Retinal pigment epithelial cell (primary cell): ENCODE data around the gene DNMT3L.
"Not testable (repeated sequence)": the region's sequence is repeated elsewhere in the genome, so short reads cannot be mapped to it uniquely, and the experiment has no call there.

Experiments used
- DNase-seq: peaks from one replicate; pipeline ENCODE4 v3.0.0-alpha.2; 2010; ENCODE audit warnings: low read depth
- H3K4me3 ChIP-seq: 2 replicates; pipeline ENCODE4 v1.5.1; 2011; ENCODE audit warnings: mild to moderate bottlenecking, low read length, control low read depth, moderate library complexity
- CTCF ChIP-seq: conservative IDR thresholded peaks from 2 replicates; pipeline ENCODE4 v1.5.1; 2011; ENCODE audit warnings: low read depth, low read length, control low read depth, inconsistent platforms

DNMT3L gene

GRCh38 chr21:44289381-44290010 lies 27.8 kb upstream of the DNMT3L start:
- H3K4me3 ChIP-seq, result no peak overlapping the region
- DNase-seq, result no peak
- no peak for TF ChIP-seq CTCF

DNA sequence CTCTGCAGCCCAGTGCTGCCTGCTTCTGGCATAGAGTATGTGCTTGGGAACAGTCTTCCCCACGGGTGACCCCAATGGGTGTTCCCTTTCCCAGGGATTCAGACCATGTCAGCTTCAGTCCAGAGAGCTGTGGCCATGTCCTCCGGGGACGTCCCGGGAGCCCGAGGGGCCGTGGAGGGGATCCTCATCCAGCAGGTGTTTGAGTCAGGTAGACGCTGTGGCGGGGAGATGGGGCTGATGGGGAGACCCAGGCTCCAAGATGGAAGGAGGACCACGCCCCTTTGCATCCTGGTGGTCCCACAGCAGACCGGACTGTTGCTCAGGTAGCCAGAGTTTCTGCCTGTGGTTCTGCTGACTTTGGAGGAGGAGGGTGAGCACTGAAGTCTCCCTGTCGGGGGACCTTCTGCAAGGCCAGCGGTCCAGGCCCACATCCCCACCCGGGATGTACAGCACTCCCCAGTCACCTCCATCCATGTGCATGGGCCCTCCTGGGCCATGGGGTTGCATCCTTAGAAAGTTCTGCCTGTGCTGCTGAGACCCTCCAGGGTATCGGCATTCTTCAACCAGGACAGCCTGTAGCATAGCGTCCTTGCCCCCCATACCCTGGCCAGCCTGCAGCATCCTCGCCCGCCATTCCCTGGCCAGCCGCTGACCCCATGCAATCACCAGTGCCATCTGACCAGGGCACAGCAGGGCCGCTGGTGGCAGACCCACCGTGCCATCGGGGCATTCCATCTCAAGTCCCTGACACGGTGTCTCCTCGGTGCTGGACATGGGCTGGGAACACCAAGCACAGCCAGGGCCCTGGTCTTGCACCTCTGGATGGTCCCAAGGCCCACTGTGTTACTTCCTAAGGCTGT lies 26.8 kb upstream of the DNMT3L start:
- no peak for TF ChIP-seq CTCF
- no peak for DNase-seq
- no peak overlapping the region for H3K4me3 ChIP-seq

- H3K4me3 ChIP-seq, result no peak overlapping the region
- no peak for DNase-seq
- TF ChIP-seq CTCF, result no peak
These were observed 25.3 kb upstream of the DNMT3L start for GRCh38 chr21:44286716-44287632.

DNA sequence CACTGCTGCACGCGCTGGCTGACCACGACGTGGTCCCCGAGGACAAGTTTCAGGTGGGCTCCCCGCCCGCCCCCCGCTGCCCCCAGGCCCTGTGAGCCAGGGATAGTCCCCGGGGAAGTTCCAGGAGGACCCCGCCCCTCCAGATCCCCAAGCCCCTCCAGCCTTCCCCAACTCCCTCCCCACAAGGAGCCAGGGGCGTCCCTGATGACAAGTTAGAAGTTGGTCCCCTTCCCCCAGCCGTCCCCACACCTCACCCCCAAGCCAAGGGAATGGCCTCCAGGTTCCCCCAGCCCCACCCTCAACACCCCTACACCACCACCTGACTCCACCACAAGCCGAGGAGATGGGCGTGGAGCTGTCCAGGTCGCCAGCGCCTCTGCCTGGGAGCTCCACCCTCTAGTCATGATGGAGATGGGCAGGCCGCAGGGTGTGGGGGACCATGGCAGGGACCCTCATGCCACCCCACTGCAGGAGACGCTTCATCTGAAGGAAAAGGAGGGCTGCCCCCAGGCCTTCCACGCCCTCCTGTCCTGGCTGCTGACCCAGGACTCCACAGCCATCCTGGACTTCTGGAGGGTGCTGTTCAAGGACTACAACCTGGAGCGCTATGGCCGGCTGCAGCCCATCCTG lies 24.5 kb upstream of the DNMT3L start:
- H3K4me3 ChIP-seq, result no peak overlapping the region
- no peak for DNase-seq
- no peak for TF ChIP-seq CTCF

GRCh38 chr21:44285138-44285992 lies 23.7 kb upstream of the DNMT3L start, which contains the start of gene AIRE:
Gene AIRE (plus strand): TSS chr21:44285876. CDS start chr21:44286007, 131 bp downstream.
- no peak within 1 kb of the TSS for H3K4me3 ChIP-seq
- DNase-seq, result no peak
- no peak for TF ChIP-seq CTCF

GRCh38 chr21:44283948-44284347 lies 22.3 kb upstream of the DNMT3L start:
- H3K4me3 ChIP-seq, result no peak overlapping the region
- no peak for TF ChIP-seq CTCF
- no peak for DNase-seq

DNA sequence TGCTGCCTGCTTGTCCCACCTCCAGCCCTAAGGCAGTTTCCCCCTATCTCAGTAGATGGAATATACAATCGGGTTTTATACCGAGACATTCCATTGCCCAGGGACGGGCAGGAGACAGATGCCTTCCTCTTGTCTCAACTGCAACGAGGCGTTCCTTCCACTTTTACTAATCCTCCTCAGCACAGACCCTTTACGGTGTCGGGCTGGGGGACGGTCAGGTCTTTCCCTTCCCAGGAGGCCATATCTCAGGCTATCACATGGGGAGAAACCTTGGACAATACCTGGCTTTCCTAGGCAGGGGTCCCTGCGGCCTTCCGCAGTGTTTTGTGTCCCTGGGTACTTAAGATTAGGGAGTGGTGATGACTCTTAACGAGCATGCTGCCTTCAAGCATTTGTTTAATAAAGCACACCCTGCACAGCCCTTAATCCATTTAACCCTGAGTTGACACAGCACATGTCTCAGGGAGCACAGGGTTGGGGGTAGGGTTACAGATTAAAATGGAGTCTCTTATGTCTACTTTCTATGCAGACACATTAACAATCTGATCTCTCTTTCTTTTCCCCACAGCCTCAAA lies 21.6 kb upstream of the DNMT3L start:
- DNase-seq, H3K4me3 ChIP-seq: not testable (repeated sequence)
